ENCODE data around the gene DNM2. TPM values are rescaled to one million over a fixed set of nuclear protein-coding genes. Genes with fewer than 3 reads are reported as not detected.

DNM2 gene
- total RNA-seq: 57.1 and 70.9 TPM in 2 replicates

GRCh38 chr19:10717356-10718204 lies at the start of gene DNM2:
Gene DNM2, plus strand, starts transcription at chr19:10718079. Its CDS starts 164 bp downstream, at chr19:10718243.

GRCh38 chr19:10835754-10836478 lies 118.0 kb downstream of the DNM2 start, which contains the start of gene TMED1:
Gene TMED1, minus strand, starts transcription at chr19:10836212. Its CDS starts 21 bp downstream, at chr19:10836191.

GRCh38 chr19:10848230-10848856 lies 130.5 kb downstream of the DNM2 start, which contains the start of gene C19orf38:
Gene C19orf38, plus strand, starts transcription at chr19:10848415. Its CDS starts 94 bp downstream, at chr19:10848509.

GRCh38 chr19:10870955-10871603 lies 153.2 kb downstream of the DNM2 start, which contains the start of gene CARM1:
Gene CARM1, plus strand, starts transcription at chr19:10871553. Its CDS starts 150 bp downstream, at chr19:10871703.

Other genes starting within 250 kb of the DNM2 start
- gene KEAP1, start 214.7 kb upstream of the DNM2 start, total RNA-seq: 71.9 and 86.3 TPM in 2 replicates
- gene S1PR5, start 200.6 kb upstream of the DNM2 start, total RNA-seq: not detected in 2 replicates
- 5.3 and 11.4 TPM in 2 replicates for gene ATG4D, start 174.2 kb upstream of the DNM2 start, total RNA-seq
- gene KRI1, start 152.1 kb upstream of the DNM2 start, total RNA-seq: 14.1 and 14.7 TPM in 2 replicates
- 2.2 and 3.0 TPM in 2 replicates for gene CDKN2D, start 149.1 kb upstream of the DNM2 start, total RNA-seq
- gene AP1M2, start 130.8 kb upstream of the DNM2 start, total RNA-seq: not detected in 2 replicates
- 33.4 and 36.1 TPM in 2 replicates for gene SLC44A2, start 92.5 kb upstream of the DNM2 start, total RNA-seq
- gene ILF3, start 63.7 kb upstream of the DNM2 start, total RNA-seq: 67.3 and 73.1 TPM in 2 replicates
- 20.8 and 27.6 TPM in 2 replicates for gene QTRT1, start 16.6 kb upstream of the DNM2 start, total RNA-seq
- gene TMED1, start 118.1 kb downstream of the DNM2 start, total RNA-seq: 37.4 and 47.1 TPM in 2 replicates
- gene C19orf38, start 130.3 kb downstream of the DNM2 start, total RNA-seq: 0.69 and 0.78 TPM in 2 replicates
- 35.6 and 38.9 TPM in 2 replicates for gene CARM1, start 153.5 kb downstream of the DNM2 start, total RNA-seq
- gene YIPF2, start 210.6 kb downstream of the DNM2 start, total RNA-seq: 57.0 and 63.0 TPM in 2 replicates
- gene TIMM29, start 210.7 kb downstream of the DNM2 start, total RNA-seq: 27.0 and 31.1 TPM in 2 replicates
- 55.4 and 64.5 TPM in 2 replicates for gene SMARCA4, start 243.0 kb downstream of the DNM2 start, total RNA-seq